NCI-H1105 (cell line): ENCODE measurements around the gene CCNT1.

ENCODE experiments used
- DNase-seq: peaks from one replicate; lab custom pipeline; 2025; lab: John Stamatoyannopoulos, UW

The CCNT1 gene

DNA sequence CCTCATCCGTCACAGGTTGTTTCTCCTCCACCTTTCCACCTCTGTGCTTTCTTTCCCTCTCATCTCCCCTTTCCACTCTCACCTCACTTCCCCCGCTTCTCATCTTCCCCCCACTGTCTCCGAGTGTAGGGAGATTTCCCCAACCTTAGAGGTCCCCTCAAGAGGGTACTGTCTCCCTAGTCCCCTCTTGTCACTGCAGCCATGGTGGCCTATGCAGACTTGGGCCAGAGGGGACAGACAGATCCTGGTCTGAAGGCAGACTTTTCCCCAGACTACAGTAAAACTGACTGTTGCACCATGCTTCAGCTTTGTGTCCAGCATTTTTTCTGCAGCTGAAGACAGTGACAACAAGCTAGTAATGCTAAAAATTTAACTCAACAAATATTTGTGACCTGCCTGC is 75.7 kb downstream of the CCNT1 start:
- no peak for DNase-seq

DNA sequence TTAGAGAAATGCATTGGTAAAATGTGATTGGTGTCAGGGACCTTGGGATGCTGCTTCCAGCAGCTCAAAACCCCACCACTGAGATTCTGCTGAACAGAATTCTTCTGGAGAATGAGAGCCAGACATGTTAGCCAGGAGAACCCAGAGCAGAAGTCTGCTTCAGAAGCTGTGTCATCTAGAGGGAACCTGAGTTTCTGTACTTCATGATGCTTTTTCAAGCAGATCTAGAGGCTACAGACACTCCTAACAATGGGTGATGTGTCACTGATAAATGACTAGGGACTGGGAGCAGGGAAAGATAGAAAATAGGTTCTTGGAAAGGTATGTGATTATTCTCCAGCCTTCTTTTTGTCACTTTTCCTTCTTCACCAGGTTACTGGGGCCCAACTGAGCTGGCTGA is 76.1 kb downstream of the CCNT1 start:
- DNase-seq = no peak
